ENCODE data around the gene THEM4.

THEM4 gene

DNA sequence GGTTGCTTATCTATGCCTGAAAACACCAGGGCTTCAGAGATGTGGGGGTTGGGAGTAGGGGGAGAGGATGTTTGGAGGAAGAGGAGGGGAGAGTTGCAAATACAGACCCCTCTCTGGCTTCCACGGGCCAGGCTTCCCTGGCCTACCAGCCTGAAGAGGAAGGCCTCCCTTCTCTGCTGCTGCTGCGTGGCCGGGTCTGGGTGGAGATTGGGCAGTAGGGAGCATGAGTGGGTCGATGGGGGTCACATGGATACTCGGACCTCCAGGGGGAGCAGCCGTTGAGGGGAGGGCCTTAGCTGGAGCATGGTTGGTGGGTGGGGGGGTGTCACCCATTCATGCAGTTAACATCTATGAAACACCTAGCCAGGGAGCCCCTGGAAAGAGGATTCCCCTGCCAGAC, 79.3 kb downstream of the THEM4 start:
- TF ChIP-seq GATA3 (IDR thresholded peaks at IDR 0.05; ENCODE audit: low read depth, low read length) (no peak), GATA2 (IDR thresholded peaks at IDR 0.05; ENCODE audit: low read depth, low read length) (no peak)

- TF ChIP-seq GATA2 (IDR thresholded peaks at IDR 0.05; ENCODE audit: low read depth, low read length), result no peak
- no peak for TF ChIP-seq GATA3 (IDR thresholded peaks at IDR 0.05; ENCODE audit: low read depth, low read length)
These were observed 79.8 kb downstream of the THEM4 start for GRCh38 chr1:151829352-151830046.

DNA sequence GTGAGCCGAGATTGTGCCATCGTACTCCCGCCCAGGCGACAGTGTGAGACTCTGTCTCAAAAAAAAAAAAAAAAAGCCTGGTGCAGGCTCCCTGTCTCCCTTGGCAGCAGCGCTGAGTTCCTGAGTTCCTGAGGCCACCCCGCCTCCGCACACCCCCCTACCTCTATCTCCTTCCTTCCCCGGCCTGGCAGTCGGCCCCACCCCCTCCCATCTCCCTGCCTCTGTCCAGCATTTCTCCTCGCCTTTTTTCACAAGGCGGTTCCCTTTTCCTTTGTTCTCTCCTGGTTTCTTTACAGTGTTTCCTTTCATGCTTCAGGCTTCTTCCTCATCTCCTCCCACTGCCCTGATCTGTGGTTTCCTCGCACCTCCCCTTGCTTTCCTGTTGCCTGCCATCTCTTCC, 80.4 kb downstream of the THEM4 start:
- TF ChIP-seq GATA3 (IDR thresholded peaks at IDR 0.05; ENCODE audit: low read depth, low read length) (no peak), GATA2 (IDR thresholded peaks at IDR 0.05; ENCODE audit: low read depth, low read length) (no peak)

DNA sequence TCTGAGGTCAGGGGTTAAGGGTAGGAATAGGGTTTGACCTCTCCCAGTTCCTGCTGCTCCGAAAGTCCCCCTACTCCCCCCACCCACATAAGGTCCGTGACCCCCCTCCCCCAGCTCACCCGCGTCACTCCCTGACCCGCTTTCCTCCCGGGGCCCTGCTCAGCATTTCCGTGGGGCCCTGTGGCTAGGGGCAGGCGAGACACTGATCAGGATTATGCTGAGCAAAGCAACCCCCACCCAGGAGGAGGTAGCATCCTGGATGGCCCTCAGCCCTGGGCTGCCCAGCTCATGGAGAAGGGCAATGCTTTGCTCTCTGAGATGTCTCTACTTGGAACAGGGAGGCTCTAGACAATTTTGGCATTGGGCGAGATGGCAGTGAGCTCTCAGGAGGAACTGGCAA, 81.5 kb downstream of the THEM4 start:
- TF ChIP-seq GATA3 (IDR thresholded peaks at IDR 0.05; ENCODE audit: low read depth, low read length) (no peak), GATA2 (IDR thresholded peaks at IDR 0.05; ENCODE audit: low read depth, low read length) (no peak)

- no peak for TF ChIP-seq GATA3 (IDR thresholded peaks at IDR 0.05; ENCODE audit: low read depth, low read length)
- TF ChIP-seq GATA2 (IDR thresholded peaks at IDR 0.05; ENCODE audit: low read depth, low read length), result no peak
These were observed 83.3 kb downstream of the THEM4 start for GRCh38 chr1:151825751-151826660.

DNA sequence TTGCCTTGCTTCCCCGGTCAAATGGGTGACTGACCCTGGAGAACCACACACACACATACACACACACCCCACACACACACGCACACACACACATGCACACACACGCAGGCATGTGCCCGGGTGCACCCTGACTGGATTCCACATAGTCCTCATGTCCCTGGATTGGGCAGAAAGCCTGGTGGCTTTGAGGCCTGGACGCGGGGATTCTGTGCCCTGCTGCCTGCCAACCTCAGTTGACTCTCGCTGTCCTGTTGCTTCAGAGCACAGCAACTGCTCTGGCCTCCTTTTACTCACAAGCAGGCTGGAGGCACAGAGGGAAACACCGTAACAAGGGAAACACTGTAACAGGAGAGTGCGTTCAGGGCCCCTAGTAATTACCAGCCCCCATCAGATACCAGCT, 84.1 kb downstream of the THEM4 start:
- no peak for TF ChIP-seq GATA3 (IDR thresholded peaks at IDR 0.05; ENCODE audit: low read depth, low read length)
